ENCODE results near the gene SPHK1. TPM values are rescaled to one million over a fixed set of nuclear protein-coding genes. Genes with fewer than 3 reads are reported as not detected.

Gene SPHK1, protein sequence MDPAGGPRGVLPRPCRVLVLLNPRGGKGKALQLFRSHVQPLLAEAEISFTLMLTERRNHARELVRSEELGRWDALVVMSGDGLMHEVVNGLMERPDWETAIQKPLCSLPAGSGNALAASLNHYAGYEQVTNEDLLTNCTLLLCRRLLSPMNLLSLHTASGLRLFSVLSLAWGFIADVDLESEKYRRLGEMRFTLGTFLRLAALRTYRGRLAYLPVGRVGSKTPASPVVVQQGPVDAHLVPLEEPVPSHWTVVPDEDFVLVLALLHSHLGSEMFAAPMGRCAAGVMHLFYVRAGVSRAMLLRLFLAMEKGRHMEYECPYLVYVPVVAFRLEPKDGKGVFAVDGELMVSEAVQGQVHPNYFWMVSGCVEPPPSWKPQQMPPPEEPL
- 10 to 100 TPM in 1 of 2 donors, 1 to 10 TPM in 1; 6.4 to 16.8 TPM for total RNA-seq

DNA sequence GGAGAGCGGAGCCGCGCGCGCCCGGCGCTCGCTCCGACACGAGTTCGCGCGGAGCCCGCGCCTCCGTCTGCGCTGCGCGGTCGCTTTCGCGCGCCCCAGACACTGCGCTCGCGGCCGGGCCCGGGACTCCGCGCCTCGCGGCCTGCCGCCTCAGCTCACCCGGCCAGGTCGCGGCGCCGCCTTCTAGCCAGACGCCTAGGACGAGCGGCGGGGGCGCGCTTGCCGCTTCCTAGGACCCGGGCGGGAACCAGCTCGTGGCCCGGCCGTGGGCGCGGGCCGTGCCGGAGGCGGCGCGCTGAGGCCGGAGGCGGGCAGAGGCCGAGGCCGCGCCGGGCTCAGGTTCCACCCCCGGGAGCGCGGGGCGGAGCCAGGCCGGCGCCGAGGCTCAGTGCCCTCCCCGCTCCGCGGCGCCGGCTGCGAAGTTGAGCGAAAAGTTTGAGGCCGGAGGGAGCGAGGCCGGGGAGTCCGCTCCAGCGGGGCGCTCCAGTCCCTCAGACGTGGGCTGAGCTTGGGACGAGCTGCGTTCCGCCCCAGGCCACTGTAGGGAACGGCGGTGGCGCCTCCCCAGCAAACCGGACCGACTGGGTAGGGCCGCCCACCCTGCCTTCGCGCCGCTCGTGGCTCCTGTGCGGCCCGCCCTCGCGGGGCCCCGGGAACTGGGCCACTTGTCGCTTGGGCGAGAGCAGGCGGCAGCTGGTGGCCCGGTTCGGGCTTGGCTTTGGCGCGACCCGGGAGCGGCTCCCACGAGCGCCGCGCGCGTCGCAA, at the start of gene SPHK1:
Gene SPHK1 (plus strand): TSS at position 388 of the 765 bp plus-strand sequence. CDS start 1,036 bp downstream, outside the sequence.
- H3K4me3 ChIP-seq, result peak within 1 kb of the TSS; percentile 58 to 68
- TF ChIP-seq, protein P1, sequence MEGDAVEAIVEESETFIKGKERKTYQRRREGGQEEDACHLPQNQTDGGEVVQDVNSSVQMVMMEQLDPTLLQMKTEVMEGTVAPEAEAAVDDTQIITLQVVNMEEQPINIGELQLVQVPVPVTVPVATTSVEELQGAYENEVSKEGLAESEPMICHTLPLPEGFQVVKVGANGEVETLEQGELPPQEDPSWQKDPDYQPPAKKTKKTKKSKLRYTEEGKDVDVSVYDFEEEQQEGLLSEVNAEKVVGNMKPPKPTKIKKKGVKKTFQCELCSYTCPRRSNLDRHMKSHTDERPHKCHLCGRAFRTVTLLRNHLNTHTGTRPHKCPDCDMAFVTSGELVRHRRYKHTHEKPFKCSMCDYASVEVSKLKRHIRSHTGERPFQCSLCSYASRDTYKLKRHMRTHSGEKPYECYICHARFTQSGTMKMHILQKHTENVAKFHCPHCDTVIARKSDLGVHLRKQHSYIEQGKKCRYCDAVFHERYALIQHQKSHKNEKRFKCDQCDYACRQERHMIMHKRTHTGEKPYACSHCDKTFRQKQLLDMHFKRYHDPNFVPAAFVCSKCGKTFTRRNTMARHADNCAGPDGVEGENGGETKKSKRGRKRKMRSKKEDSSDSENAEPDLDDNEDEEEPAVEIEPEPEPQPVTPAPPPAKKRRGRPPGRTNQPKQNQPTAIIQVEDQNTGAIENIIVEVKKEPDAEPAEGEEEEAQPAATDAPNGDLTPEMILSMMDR (IDR thresholded peaks at IDR 0.05), result no peak
- H3K4me1 ChIP-seq, result peaks cover 0 to 37% of the 10 kb centered on the region in 2 donors
- no peaks in the 10 kb centered on the region for H3K9me3 ChIP-seq
- H3K36me3 ChIP-seq, result no peaks in the 10 kb centered on the region
- DNase-seq (ENCODE audit: low spot score), result no peak
- H3K27ac ChIP-seq, result peak within 1 kb of the TSS; percentile 87 to 94
- no peaks in the 10 kb centered on the region for H3K27me3 ChIP-seq

DNA sequence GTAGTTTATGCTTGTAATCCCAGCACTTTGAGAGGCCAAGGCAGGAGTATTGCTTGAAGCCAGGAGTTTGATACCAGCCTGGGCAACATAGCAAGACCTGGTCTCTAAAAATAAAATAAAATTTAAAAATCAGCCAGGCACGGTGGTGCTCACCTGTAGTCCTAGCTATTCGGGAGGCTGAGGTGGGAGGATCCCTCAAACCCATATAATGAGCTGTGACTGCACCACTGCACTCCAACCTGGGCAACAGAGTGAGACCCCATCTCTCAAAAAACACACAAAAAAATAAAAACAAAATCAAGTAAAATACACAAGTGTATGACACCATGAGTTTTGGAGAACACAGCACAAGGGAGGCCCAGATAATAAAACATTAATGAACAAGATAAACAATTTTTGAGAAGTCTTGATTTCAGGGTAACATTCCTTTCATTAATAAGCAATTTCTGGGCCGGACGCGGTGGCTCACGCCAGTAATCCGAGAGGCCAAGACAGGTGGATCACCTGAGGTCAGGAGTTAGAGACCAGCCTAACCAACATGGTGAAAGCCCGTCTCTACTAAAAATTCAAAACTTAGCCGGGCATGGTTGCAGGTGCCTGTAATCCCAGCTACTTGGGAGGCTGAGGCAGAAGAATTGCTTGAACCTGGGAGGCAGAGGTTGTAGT, 48.6 kb upstream of the SPHK1 start:
- Histone ChIP-seq H3K36me3 (peaks cover 12% of the 10 kb centered on the region), H3K27me3 (no peaks in the 10 kb centered on the region), H3K27ac (no peak overlapping the region)

DNA sequence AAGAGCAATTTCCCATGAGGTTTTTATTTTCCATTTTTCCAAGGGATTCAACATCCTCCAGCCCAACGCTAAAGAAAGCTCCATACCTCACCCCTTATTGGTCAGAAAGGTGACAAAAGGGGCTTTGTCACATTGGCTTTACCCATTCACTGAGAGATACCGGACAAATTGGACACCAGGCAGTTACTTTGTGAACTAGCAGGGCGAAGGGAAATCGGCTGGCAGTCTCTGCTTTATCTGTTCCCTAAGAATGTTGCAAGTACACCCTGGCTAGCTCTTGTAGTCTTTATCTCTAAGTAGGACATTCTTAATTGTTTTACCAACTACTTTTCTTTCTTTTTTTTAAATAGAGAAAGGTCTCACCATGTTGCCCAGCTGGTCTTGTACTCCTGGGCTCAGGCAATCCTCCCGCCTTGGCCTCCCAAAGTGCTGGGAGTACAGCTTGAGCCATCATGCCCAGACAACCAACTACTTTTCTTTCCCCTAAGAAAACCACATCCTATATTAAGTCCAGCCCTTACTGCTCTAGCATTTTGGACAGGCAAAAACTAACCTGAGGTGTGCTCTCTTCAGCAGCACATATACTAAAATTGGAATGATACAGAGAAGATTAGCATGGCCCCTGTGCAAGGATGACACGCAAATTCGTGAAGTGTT, 47.5 kb upstream of the SPHK1 start:
- H3K9me3 ChIP-seq, result no peaks in the 10 kb centered on the region
- H3K4me1 ChIP-seq, result no peaks in the 10 kb centered on the region
- no peak overlapping the region for H3K4me3 ChIP-seq
- H3K27ac ChIP-seq, result no peak overlapping the region
- TF ChIP-seq, protein P1 (IDR thresholded peaks at IDR 0.05), result no peak
- H3K27me3 ChIP-seq, result no peaks in the 10 kb centered on the region
- DNase-seq (ENCODE audit: low spot score), result no peak
- peaks cover 11% of the 10 kb centered on the region for H3K36me3 ChIP-seq

More for the DNA sequence above, 48.6 kb upstream of the SPHK1 start:
- no peak overlapping the region for H3K4me3 ChIP-seq
- H3K4me1 ChIP-seq, result no peaks in the 10 kb centered on the region
- no peak for DNase-seq (ENCODE audit: low spot score)
- TF ChIP-seq, protein P1 (IDR thresholded peaks at IDR 0.05), result no peak
- no peaks in the 10 kb centered on the region for H3K9me3 ChIP-seq

DNA sequence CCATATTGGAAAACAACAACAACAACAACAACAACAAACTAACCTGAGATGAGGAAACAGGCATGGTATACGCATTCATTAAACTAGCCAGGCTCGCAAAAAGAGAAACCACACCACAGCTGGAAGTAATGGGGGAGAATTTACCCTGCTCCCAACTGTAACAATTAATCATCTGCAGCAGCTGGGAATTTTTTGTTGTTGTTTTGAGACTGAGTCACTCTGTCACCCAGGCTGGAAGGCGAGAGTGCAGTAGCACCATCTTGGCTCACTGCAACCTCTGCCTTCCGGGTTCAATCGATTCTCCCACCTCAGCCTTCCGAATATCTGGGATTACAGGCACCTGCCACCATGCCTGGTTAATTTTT, 47.0 kb upstream of the SPHK1 start:
- peaks cover 11% of the 10 kb centered on the region for H3K36me3 ChIP-seq
- no peak overlapping the region for H3K4me3 ChIP-seq

DNA sequence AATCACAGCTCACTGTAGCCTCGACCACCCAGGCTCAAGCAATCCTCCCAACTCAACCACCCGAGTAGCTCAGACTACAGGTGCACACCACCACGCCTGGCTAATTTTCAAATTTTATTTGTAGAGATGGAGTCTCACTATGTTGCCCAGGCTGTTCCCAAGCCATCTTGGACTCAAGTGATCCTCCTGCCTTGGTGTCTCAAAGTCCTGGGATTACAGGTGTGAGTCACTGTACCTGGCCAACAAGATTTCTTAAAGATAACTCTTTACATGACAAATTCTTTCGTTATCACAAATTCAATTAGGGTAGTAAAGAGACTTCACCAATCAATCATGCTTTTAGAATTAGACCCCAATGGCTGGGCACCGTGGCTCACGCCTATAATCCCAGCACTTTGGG, 43.1 kb upstream of the SPHK1 start:
- Histone ChIP-seq H3K27ac (no peak overlapping the region), H3K36me3 (peaks cover 26% of the 10 kb centered on the region), H3K4me3 (no peak overlapping the region), H3K9me3 (no peaks in the 10 kb centered on the region), H3K27me3 (no peaks in the 10 kb centered on the region), H3K4me1 (no peaks in the 10 kb centered on the region)
- TF ChIP-seq, protein P1 (IDR thresholded peaks at IDR 0.05), result no peak
- no peak for DNase-seq (ENCODE audit: low spot score)

More for the DNA sequence above, 47.0 kb upstream of the SPHK1 start:
- no peak for DNase-seq (ENCODE audit: low spot score)
- no peaks in the 10 kb centered on the region for H3K4me1 ChIP-seq
- TF ChIP-seq, protein P1 (IDR thresholded peaks at IDR 0.05), result no peak
- no peak overlapping the region for H3K27ac ChIP-seq
- H3K27me3 ChIP-seq, result no peaks in the 10 kb centered on the region
- no peaks in the 10 kb centered on the region for H3K9me3 ChIP-seq

All from right atrium auricular region (tissue), 2 donors.